Panc1 (cell line): ENCODE measurements around the gene ZNF521. TPM values are rescaled to one million over a fixed set of nuclear protein-coding genes. Genes with fewer than 3 reads are reported as not detected.

Experiments used
- ATAC-seq: fragments of 200-7000 bp; cut with Tn5 transposase; 2 replicates; pipeline ENCODE4 v1.9.1; 2020; ENCODE audit warnings: mild to moderate bottlenecking, moderate library complexity
- BruUV-seq: library from RNA; stranded (reverse); fragments of 400-500 nt; replicated peaks from 2 replicates; lab custom pipeline; 2021; lab: Mats Ljungman, UMichigan
- CTCF ChIA-PET: fragments of 300-600 bp; sonication (Branson Sonifier 250); formaldehyde crosslinking; loops from one replicate; lab custom pipeline; 2022; ENCODE audit warnings: antibody characterized with exemption; lab: Charles Lee
- POLR2A ChIA-PET: fragments of 300-600 bp; sonication (Branson Sonifier 250); formaldehyde crosslinking; loops from one replicate; lab custom pipeline; 2022; ENCODE audit warnings: antibody characterized with exemption; lab: Charles Lee
- DNase-seq: peaks from one replicate; pipeline ENCODE4 v3.0.0-alpha.2; 2010; ENCODE audit warnings: low read depth, low spot score
- H3K27ac ChIP-seq: 2 replicates; pipeline ENCODE4 v1.5.1; 2011; ENCODE audit warnings: mild to moderate bottlenecking, low read length, inconsistent platforms
- H3K27me3 ChIP-seq: fragments of 200-500 bp; sonication (Bioruptor generic); 2 replicates; pipeline ENCODE4 v1.6.0; 2014; ENCODE audit warnings: low read length, inconsistent platforms; ENCODE audit not compliant: control insufficient read depth, insufficient read depth
- H3K36me3 ChIP-seq: fragments of 200-500 bp; sonication (Bioruptor generic); 2 replicates; pipeline ENCODE4 v1.5.1; 2014; ENCODE audit warnings: inconsistent platforms, mild to moderate bottlenecking, low read length, moderate library complexity; ENCODE audit not compliant: control insufficient read depth, insufficient read depth
- H3K4me1 ChIP-seq: 2 replicates; pipeline ENCODE4 v1.5.1; 2011; ENCODE audit warnings: inconsistent platforms, mild to moderate bottlenecking, low read length, moderate library complexity; ENCODE audit not compliant: control insufficient read depth, insufficient read depth
- H3K4me3 ChIP-seq, 2 experiments: 2 replicates each; pipeline ENCODE4 v1.5.1; 2011 to 2012; ENCODE audit warnings: low read depth in 2 of 2, low read length in 2 of 2, mild to moderate bottlenecking in 2 of 2, inconsistent platforms in 1 of 2, moderate library complexity in 1 of 2
- H3K9me3 ChIP-seq: fragments of 200-500 bp; sonication (Bioruptor generic); 2 replicates; pipeline ENCODE4 v1.5.1; 2014; ENCODE audit warnings: low read depth, mild to moderate bottlenecking, inconsistent platforms, low read length, moderate library complexity; ENCODE audit not compliant: control insufficient read depth, insufficient read depth
- CTCF ChIP-seq: fragments of 450-650 bp; IDR thresholded peaks from 2 replicates; pipeline ENCODE4 v1.5.1; 2017; ENCODE audit warnings: mild to moderate bottlenecking
- POLR2AphosphoS5 ChIP-seq: IDR thresholded peaks from 2 replicates; pipeline ENCODE4 v1.6.1; 2012; ENCODE audit warnings: mild to moderate bottlenecking, low read depth, low read length, moderate library complexity
- SIN3A ChIP-seq: IDR thresholded peaks from 2 replicates; pipeline ENCODE4 v1.6.1; 2012; ENCODE audit warnings: low read depth, mild to moderate bottlenecking, low read length, moderate library complexity, borderline replicate concordance; ENCODE audit not compliant: insufficient read depth
- TCF7L2 ChIP-seq: IDR thresholded peaks from 2 replicates; pipeline ENCODE4 v1.6.1; 2011; ENCODE audit warnings: mild to moderate bottlenecking, low read depth, low read length, inconsistent platforms
- in situ Hi-C: cut with HindIII; loops from 2 replicates; pipeline ENCODE4 v1.10.0; 2016; ENCODE audit warnings: low sequenced_read_pairs, low pct_unique_long_range_greater_than_20kb
- intact Hi-C: fragments of 100-400 bp; cut with micrococcal nuclease; formaldehyde crosslinking; loops from one replicate; pipeline ENCODE4 v1.10.0; 2022; ENCODE audit not compliant: unreplicated experiment
- total RNA-seq: library from RNA; stranded (reverse); gene quantifications from one replicate; pipeline ENCODE4 v1.2.1, GENCODE V29; 2021; ENCODE audit not compliant: unreplicated experiment
- TF ChIP-seq, protein P1 (sequence below), 2 experiments: IDR thresholded peaks; 2 replicates each; pipeline ENCODE4 v1.6.1; 2011 to 2012; ENCODE audit warnings: low read depth in 2 of 2, control low read depth in 1 of 2, low read length in 1 of 2, mild to moderate bottlenecking in 1 of 2, moderate library complexity in 1 of 2; ENCODE audit not compliant: insufficient read depth in 1 of 2

ZNF521 gene
- total RNA-seq, 1 experiment from 2014 or later: 0.15 TPM

DNA sequence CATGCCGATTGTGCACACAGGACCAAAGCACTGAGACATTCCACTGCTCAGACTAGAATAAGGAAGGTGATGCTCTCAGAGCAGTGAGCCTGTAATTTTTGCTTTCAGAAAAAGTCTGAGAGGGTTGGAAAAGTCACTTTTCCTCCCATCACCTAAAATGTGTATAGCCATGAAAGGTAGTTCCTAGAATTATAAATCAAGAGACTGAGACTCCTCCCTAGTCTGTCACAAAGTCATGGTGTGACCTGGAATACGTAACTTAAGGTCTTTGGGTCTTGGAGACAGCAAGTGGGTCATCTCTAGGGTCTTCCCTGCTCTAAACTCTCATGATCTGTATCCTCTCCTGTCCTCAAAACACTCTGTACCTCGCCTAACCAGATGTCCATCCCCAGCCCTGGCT is 16.9 kb downstream of the ZNF521 start:
- no peak for TF ChIP-seq CTCF
- TF ChIP-seq, protein P1, sequence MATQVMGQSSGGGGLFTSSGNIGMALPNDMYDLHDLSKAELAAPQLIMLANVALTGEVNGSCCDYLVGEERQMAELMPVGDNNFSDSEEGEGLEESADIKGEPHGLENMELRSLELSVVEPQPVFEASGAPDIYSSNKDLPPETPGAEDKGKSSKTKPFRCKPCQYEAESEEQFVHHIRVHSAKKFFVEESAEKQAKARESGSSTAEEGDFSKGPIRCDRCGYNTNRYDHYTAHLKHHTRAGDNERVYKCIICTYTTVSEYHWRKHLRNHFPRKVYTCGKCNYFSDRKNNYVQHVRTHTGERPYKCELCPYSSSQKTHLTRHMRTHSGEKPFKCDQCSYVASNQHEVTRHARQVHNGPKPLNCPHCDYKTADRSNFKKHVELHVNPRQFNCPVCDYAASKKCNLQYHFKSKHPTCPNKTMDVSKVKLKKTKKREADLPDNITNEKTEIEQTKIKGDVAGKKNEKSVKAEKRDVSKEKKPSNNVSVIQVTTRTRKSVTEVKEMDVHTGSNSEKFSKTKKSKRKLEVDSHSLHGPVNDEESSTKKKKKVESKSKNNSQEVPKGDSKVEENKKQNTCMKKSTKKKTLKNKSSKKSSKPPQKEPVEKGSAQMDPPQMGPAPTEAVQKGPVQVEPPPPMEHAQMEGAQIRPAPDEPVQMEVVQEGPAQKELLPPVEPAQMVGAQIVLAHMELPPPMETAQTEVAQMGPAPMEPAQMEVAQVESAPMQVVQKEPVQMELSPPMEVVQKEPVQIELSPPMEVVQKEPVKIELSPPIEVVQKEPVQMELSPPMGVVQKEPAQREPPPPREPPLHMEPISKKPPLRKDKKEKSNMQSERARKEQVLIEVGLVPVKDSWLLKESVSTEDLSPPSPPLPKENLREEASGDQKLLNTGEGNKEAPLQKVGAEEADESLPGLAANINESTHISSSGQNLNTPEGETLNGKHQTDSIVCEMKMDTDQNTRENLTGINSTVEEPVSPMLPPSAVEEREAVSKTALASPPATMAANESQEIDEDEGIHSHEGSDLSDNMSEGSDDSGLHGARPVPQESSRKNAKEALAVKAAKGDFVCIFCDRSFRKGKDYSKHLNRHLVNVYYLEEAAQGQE (IDR thresholded peaks at IDR 0.05; ENCODE audit: insufficient read depth in 1 of 2, low read depth in 2 of 2, low read length in 1 of 2): no peak
- no peak for TF ChIP-seq TCF7L2
- no peak for TF ChIP-seq POLR2AphosphoS5
- TF ChIP-seq SIN3A: no peak
- Histone ChIP-seq H3K27me3 (peaks cover 3% of the 10 kb centered on the region), H3K36me3 (no peaks in the 10 kb centered on the region), H3K4me3 (no peak overlapping the region), H3K9me3 (no peaks in the 10 kb centered on the region), H3K4me1 (no peaks in the 10 kb centered on the region), H3K27ac (no peak overlapping the region)
- CTCF ChIA-PET: no interaction called here
- intact Hi-C loops: no loop called here
- in situ Hi-C loops: no loop called here
- no peak for ATAC-seq
- no peak for DNase-seq
- POLR2A ChIA-PET: no interaction called here
- BruUV-seq: no TSS peak

GRCh38 chr18:25334588-25334987 is 17.4 kb downstream of the ZNF521 start:
- H3K27ac ChIP-seq: no peak overlapping the region
- ChIA-PET POLR2A (no interaction called here), CTCF (no interaction called here)
- no peak overlapping the region for H3K4me3 ChIP-seq
- in situ Hi-C loops (no loop called here), intact Hi-C loops (no loop called here)
- peaks cover 3% of the 10 kb centered on the region for H3K27me3 ChIP-seq
- TF ChIP-seq CTCF (no peak), POLR2AphosphoS5 (no peak), SIN3A (no peak), TCF7L2 (no peak)
- TF ChIP-seq, protein P1 (IDR thresholded peaks at IDR 0.05; ENCODE audit: insufficient read depth in 1 of 2, low read depth in 2 of 2, low read length in 1 of 2): no peak
- ATAC-seq (no peak), DNase-seq (no peak)
- no TSS peak for BruUV-seq
- no peaks in the 10 kb centered on the region for H3K4me1 ChIP-seq
- no peaks in the 10 kb centered on the region for H3K9me3 ChIP-seq
- no peaks in the 10 kb centered on the region for H3K36me3 ChIP-seq
